AG04449 (cell line): ENCODE data around the gene DCHS1.

ENCODE experiments used
- CTCF ChIA-PET: fragments of 350-600 bp; formaldehyde crosslinking; extraction: SDS; loops from one replicate; lab custom pipeline; 2021; ENCODE audit warnings: antibody characterized with exemption; lab: Yijun Ruan, JAX
- POLR2A ChIA-PET: fragments of 400-600, 350-600 bp; formaldehyde crosslinking; extraction: SDS; loops from one replicate; lab custom pipeline; 2020; ENCODE audit warnings: antibody characterized with exemption, inconsistent platforms; lab: Yijun Ruan, JAX
- DNase-seq: peaks from one replicate; pipeline ENCODE4 v3.0.0-alpha.2; 2010; ENCODE audit warnings: low read depth, low spot score
- H3K4me3 ChIP-seq: 2 replicates; pipeline ENCODE4 v1.5.1; 2011; ENCODE audit warnings: low read depth, mild to moderate bottlenecking, control low read depth, low read length
- TF ChIP-seq, protein P1 (sequence below): IDR thresholded peaks from one replicate; pipeline ENCODE4 v1.5.1; 2011; ENCODE audit warnings: mild to moderate bottlenecking, moderate library complexity, low read length, control low read depth, inconsistent platforms; ENCODE audit not compliant: insufficient read depth; ENCODE audit errors: missing control alignments

The DCHS1 gene

DNA sequence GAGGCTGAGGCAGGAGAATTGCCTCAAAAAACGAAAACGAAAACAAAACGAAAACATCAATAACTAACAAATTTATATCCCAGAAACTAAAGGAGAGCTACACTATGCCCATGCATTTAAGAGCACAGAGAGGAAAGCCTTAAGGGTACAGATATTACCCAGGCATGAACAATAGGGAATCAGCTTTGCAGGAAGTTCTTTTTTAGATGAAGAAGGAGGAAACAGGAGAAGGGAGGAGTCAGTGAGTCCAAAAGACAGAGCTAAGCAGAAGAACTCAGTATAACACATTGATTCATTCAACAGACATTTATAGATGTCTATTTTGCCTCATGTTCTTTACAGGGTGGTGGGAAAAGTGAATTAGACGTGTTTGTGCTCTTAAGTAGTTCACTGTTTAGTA, 19.3 kb upstream of the DCHS1 start:
- ChIA-PET POLR2A (no interaction called here), CTCF (interaction anchor here (0.7 to 5.8 kb wide), 2 partner anchors 8 to 144 kb away, joined by 3 to 51 read pairs; partner anchors contain the start of gene MRPL17)
- DNase-seq, result no peak
- TF ChIP-seq, protein P1, sequence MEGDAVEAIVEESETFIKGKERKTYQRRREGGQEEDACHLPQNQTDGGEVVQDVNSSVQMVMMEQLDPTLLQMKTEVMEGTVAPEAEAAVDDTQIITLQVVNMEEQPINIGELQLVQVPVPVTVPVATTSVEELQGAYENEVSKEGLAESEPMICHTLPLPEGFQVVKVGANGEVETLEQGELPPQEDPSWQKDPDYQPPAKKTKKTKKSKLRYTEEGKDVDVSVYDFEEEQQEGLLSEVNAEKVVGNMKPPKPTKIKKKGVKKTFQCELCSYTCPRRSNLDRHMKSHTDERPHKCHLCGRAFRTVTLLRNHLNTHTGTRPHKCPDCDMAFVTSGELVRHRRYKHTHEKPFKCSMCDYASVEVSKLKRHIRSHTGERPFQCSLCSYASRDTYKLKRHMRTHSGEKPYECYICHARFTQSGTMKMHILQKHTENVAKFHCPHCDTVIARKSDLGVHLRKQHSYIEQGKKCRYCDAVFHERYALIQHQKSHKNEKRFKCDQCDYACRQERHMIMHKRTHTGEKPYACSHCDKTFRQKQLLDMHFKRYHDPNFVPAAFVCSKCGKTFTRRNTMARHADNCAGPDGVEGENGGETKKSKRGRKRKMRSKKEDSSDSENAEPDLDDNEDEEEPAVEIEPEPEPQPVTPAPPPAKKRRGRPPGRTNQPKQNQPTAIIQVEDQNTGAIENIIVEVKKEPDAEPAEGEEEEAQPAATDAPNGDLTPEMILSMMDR, result no peak
- H3K4me3 ChIP-seq, result no peak overlapping the region

DNA sequence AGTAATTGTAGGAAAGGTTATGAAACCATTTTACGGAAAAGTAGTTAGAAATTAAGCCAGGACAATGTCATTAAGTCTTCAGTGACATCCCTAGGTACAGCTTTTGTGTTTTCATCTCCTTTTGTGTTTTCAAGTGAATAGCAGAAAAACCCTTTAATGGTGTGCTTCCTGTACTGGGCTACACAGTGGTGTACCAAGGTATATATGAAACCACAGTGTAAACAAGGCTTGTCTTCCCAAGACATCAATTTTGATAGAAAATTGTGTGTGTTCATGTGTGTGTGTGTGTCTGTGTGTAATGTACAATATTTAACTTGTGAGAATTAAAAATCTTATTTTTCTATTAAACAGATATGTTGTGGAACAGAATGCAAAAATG, 18.6 kb upstream of the DCHS1 start:
- ChIA-PET CTCF (interaction anchor here (0.8 to 5.8 kb wide), 4 partner anchors 8 to 141 kb away, joined by 3 to 51 read pairs (median 4); partner anchors contain the start of gene MRPL17), POLR2A (no interaction called here)
- H3K4me3 ChIP-seq, result no peak overlapping the region
- no peak for DNase-seq
- TF ChIP-seq, protein P1, result no peak

DNA sequence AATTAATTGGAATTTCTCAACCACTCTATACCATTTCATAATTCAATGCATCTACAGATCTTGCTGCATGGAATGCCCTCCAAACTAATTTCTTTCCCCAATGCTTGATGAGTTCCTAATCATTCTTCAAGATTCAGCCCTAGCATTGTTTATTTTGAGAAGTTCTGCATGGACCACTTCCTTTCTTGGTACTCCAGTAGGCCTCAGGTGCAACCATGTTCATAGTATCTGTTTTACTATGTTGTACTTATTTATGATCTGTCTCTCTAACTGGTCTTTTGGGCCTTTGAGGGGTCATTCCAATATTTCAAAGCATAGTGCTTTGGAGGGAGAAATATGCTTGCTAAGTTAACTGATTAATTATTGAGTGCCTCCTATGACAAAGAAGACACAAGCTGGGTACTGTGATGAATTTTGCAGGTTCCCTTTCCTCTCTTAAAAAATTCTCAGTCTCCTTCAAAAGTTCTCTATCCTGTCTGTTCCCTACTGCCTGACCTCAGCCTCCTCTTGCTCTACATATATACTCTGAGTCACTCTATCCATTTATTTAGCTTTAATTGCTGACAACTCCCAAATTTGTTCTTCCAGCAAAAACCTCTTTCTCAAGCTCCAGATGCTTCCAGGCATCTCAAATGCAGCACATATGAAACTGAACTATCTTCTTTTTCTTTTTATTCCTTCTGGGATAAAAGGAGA, 18.1 kb upstream of the DCHS1 start:
- TF ChIP-seq, protein P1, result no peak
- no peak overlapping the region for H3K4me3 ChIP-seq
- POLR2A ChIA-PET, result no interaction called here

DNA sequence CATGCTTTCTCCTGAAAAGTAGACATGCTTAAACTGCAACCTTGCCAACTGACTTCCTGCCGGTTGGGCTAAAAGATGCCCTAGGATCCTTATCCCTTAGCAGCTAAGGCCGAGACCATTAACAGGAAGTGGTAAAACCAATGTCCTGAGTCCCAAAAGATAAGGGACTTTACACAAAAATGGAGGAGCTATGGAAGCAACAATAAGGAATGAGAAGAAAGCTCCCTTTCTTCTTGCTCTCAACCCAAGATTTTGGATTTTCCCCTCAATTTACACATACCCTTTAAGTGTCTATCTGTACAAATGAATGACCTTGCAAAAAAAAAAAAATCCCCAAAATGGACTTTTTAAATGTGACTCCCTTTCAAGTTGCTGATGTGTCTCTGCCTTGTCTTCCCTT, 16.4 kb upstream of the DCHS1 start:
- TF ChIP-seq, protein P1, result no peak
- no peak for DNase-seq
- ChIA-PET CTCF (interaction anchor here (0.8 to 5.8 kb wide), 7 partner anchors 11 to 296 kb away, joined by 3 to 51 read pairs (median 3); partner anchors contain the start of genes MRPL17 and TPP1), POLR2A (interaction anchor here (0.6 kb wide), 1 partner anchor 63 kb away, joined by 3 read pairs; no protein-coding TSS in a partner anchor)
- H3K4me3 ChIP-seq, result no peak overlapping the region

More for the DNA sequence above, 18.1 kb upstream of the DCHS1 start:
- no peak for DNase-seq
- CTCF ChIA-PET, result interaction anchor here (0.6 to 5.8 kb wide), 6 partner anchors 9 to 140 kb away, joined by 3 to 51 read pairs (median 3); partner anchors contain the start of gene MRPL17

DNA sequence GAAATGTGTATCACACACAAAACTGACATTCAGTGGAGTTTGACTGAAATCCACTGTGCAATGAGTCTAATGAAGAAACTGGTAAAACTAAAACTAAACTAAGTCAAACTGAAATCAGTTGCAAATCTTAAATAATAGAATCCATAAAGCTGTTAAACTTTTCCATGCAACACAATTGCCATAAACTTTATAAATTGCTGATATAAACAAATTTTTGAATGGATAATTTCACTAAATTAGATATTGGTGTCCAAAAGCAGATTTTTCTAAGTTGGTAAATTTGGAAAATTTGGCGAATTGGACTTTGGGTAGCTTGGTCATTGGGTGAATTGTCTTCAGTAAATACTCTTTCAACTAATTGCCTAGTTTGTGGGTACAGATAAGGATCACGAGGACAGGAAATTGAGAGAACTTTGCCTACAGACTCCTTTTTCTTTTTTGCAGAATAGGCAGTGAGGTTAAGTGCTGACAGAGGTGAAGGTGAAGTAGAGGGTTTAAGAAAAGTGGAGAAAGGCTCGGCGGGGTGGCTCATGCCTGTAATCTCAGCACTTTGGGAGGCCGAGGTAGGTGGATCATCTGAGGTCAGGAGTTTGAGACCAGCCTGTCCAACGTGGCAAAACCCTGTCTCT, 14.7 kb upstream of the DCHS1 start:
- H3K4me3 ChIP-seq, result no peak overlapping the region
- CTCF ChIA-PET, result interaction anchor here (0.8 to 5.8 kb wide), 3 partner anchors 12 to 139 kb away, joined by 4 to 51 read pairs (median 5); partner anchors contain the start of gene MRPL17
- DNase-seq, result no peak
- POLR2A ChIA-PET, result no interaction called here
- TF ChIP-seq, protein P1, result no peak

DNA sequence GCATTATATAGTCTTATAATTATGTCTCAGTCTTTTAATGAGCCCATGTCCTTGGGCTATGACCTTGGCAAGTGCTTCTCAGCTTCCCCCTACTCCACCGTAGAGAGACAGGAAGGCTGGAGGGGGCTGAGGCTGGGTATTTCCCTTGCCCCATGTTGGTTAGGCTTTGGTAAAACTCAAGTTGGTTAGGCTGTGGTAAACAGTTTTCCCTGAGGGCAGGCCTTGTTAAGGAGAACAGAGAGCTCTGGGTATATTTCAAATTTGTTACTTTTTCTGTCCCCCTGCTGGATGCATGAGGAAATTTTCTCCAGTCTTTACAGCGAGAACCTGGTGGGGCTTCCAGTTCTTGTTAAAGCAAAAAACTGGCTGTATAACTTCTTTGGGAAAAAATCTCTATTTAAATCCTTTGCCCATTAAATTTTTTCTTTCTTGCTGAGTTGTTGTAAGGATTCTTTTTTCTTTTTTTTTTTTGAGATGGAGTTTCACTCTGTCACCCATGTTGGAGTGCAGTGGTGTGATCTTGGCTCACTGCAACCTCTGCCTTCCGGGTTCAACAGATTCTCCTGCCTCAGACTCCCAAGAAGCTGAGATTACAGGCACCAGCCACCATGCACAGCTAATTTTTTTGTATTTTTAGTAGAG, 12.2 kb upstream of the DCHS1 start:
- no peak overlapping the region for H3K4me3 ChIP-seq
- TF ChIP-seq, protein P1, result peak; percentile 29
- CTCF ChIA-PET, result interaction anchor here (0.6 to 3.1 kb wide), 17 partner anchors 9 to 289 kb away, joined by 3 to 25 read pairs (median 5); partner anchors contain the start of genes MRPL17 and TPP1
- POLR2A ChIA-PET, result interaction anchor here (0.7 kb wide), 2 partner anchors 30 to 217 kb away, joined by 3 read pairs; no protein-coding TSS in a partner anchor
- no peak for DNase-seq
